HUES48 (cell line): ENCODE measurements around the gene PAQR5.

Source experiments
- H3K27ac ChIP-seq: one replicate; pipeline ENCODE4 v1.7.0; 2013; ENCODE audit warnings: low read depth, low read length, inconsistent platforms
- H3K27me3 ChIP-seq: 2 replicates; pipeline ENCODE4 v1.6.1; 2013; ENCODE audit warnings: mild to moderate bottlenecking, low read length; ENCODE audit not compliant: control insufficient read depth, insufficient read depth
- H3K36me3 ChIP-seq: 2 replicates; pipeline ENCODE4 v1.6.1; 2013; ENCODE audit warnings: low read length; ENCODE audit not compliant: control insufficient read depth, insufficient read depth
- H3K4me1 ChIP-seq: 2 replicates; pipeline ENCODE4 v1.6.1; 2013; ENCODE audit warnings: mild to moderate bottlenecking, low read length; ENCODE audit not compliant: control insufficient read depth, insufficient read depth
- H3K4me3 ChIP-seq: 2 replicates; pipeline ENCODE4 v1.5.1; 2013; ENCODE audit warnings: mild to moderate bottlenecking, low read depth, low read length
- H3K9ac ChIP-seq: 2 replicates; pipeline ENCODE4 v1.6.1; 2013; ENCODE audit warnings: mild to moderate bottlenecking, low read depth, low read length, moderate library complexity
- H3K9me3 ChIP-seq: 2 replicates; pipeline ENCODE4 v1.6.1; 2013; ENCODE audit warnings: low read length; ENCODE audit not compliant: control insufficient read depth, insufficient read depth

PAQR5 gene

DNA sequence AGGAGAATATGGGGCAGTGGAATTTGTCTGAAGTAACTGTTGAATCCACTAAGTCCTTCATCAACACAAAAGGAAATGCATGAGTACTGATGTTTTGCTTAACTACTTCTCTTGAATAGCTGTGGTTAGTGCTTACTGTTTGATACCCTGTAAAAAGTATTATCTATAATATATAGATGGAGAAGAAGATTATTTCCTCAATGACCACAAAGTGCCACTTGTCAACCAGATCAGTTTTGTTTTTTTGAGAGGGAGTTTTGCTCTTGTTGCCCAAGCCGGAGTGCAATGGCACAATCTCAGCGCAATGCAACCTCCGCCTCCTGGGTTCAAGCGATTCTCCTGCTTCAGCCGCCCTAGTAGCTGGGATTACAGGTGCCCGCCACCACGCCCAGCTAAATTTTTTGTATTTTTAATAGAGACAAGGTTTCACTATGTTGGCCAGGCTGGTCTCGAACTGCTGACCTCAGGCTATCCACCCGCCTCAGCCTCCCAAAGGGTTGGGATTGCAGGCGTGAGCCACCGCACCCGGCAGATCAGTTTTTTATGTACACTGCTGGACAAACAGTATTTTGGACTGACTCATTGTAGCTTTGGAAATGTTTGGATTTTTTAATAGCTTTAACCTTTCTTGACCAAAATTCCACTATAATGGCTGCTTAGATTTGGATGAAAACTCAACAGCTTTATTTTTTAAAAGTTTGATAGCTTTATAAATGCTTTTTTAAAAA lies 152.4 kb downstream of the PAQR5 start:
- Histone ChIP-seq H3K4me3 (no peak overlapping the region; the same call in 1 of the 2 replicates), H3K9me3 (no peaks in the 10 kb centered on the region), H3K9ac (no peak overlapping the region), H3K27ac (no peak overlapping the region), H3K27me3 (no peaks in the 10 kb centered on the region), H3K4me1 (peaks cover 13% of the 10 kb centered on the region), H3K36me3 (peaks cover 57% of the 10 kb centered on the region)

DNA sequence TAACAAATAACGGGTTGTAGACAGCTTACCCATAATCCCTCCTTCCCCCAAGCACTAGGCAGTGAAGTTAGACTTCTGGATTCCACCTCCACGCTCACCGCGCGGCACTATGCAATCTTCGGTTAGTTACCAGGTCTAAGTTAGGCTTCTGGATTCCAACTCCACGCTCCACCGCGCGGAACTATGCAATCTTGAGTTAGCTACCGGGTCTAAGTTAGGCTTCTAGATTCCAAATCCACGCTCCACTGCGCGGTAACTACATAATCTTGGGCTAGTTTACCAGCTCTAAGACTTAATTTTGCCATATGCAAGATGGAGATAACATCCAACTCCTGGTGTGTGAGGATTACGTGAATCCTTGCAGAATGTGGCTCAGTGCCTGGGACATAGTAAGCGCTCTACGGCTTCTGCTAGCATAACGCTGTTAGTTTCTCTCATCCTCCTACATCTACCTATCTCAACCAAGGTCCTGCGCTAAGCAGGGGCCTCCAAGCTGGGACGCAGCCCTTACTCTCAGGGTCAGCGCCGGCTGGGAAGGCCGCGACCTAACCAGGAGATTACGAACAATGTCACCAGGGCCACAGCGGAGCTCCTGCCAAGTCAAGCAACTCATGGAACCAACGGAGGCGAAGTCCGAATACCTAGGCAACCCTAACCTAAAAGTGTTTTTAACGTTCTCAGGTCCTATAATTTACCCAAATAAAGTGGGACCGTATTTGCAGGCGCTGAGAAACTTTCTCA lies 153.4 kb downstream of the PAQR5 start:
- Histone ChIP-seq H3K4me1 (peaks cover 13% of the 10 kb centered on the region), H3K27ac (peak overlapping the region; percentile 95), H3K36me3 (peaks cover 56% of the 10 kb centered on the region), H3K9ac (peak overlapping the region; percentile 88), H3K4me3 (peak overlapping the region; percentile 96), H3K9me3 (no peaks in the 10 kb centered on the region), H3K27me3 (no peaks in the 10 kb centered on the region)

GRCh38 chr15:69452692-69453521 lies 154.2 kb downstream of the PAQR5 start, which contains the start of gene RPLP1:
RPLP1 (plus strand) TSS chr15:69452818; CDS start chr15:69452949, 131 bp downstream.
- Histone ChIP-seq H3K27me3 (no peaks in the 10 kb centered on the region), H3K36me3 (peaks cover 54% of the 10 kb centered on the region), H3K4me1 (peaks cover 13% of the 10 kb centered on the region), H3K9ac (peak within 1 kb of the TSS; percentile 88), H3K9me3 (no peaks in the 10 kb centered on the region), H3K4me3 (peak within 1 kb of the TSS; percentile 96), H3K27ac (peak within 1 kb of the TSS; percentile 95)

DNA sequence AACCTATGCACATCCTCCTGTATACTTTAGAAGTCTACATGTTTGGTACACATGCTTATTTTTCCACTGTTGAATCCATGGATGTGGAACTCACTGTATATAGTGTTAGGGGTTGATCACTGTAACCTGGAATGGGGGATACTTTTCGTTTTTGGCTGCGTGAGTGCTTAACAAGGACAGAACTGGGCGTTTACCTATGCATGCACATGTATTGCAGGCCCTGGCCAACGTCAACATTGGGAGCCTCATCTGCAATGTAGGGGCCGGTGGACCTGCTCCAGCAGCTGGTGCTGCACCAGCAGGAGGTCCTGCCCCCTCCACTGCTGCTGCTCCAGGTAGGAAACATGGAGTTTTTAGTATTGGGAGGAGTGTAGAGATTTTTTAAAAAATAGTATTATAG lies 156.2 kb downstream of the PAQR5 start:
- H3K9me3 ChIP-seq, result no peaks in the 10 kb centered on the region
- H3K27me3 ChIP-seq, result no peaks in the 10 kb centered on the region
- H3K27ac ChIP-seq, result peak overlapping the region; percentile 31
- H3K36me3 ChIP-seq, result peaks cover 43% of the 10 kb centered on the region
- peak overlapping the region; percentile 60 for H3K9ac ChIP-seq
- peak overlapping the region; percentile 96 for H3K4me3 ChIP-seq
- peaks cover 13% of the 10 kb centered on the region for H3K4me1 ChIP-seq

- peaks cover 43% of the 10 kb centered on the region for H3K36me3 ChIP-seq
- no peak overlapping the region for H3K4me3 ChIP-seq
- peak overlapping the region; percentile 40 for H3K27ac ChIP-seq
- H3K9ac ChIP-seq, result no peak overlapping the region
- peaks cover 13% of the 10 kb centered on the region for H3K4me1 ChIP-seq
- no peaks in the 10 kb centered on the region for H3K9me3 ChIP-seq
- no peaks in the 10 kb centered on the region for H3K27me3 ChIP-seq
Observed at GRCh38 chr15:69456208-69457166, 157.8 kb downstream of the PAQR5 start.
